ENCODE measurements around the gene ATP10A.

GRCh38 chr15:25665913-25666312, 197.2 kb downstream of the ATP10A start:
- TF ChIP-seq PAX5 (IDR thresholded peaks at IDR 0.05; ENCODE audit: insufficient read depth, low read length, severe bottlenecking) (no peak), TAF1 (IDR thresholded peaks at IDR 0.05; ENCODE audit: low read depth, low read length) (no peak)
